Measurements from ENCODE around the gene TMEM54.

GRCh38 chr1:32927441-32927840, 26.3 kb upstream of the TMEM54 start:
- TF ChIP-seq CTCF (IDR thresholded peaks at IDR 0.05) (no peak), POLR2A (IDR thresholded peaks at IDR 0.05) (no peak)
